Right ventricle myocardium inferior (tissue), 1 donor: Measurements from ENCODE around the gene PRDM2. TPM values are rescaled to one million over a fixed set of nuclear protein-coding genes. Genes with fewer than 3 reads are reported as not detected.
A peak's percentile ranks its signal among the peaks of the same experiment; 100 is the strongest.

ENCODE experiments used
- ATAC-seq: fragments of 200-7000 bp; cut with Tn5 transposase; one replicate; pipeline ENCODE4 v1.9.1; 2020; ENCODE audit warnings: mild to moderate bottlenecking, moderate library complexity
- DNase-seq: peaks from one replicate; pipeline ENCODE4 v3.0.0; 2021; ENCODE audit errors: missing footprints
- intact Hi-C: fragments of 100-400 bp; cut with DNase I; formaldehyde crosslinking; loops from one replicate; pipeline ENCODE4 v1.11.0; 2022
- total RNA-seq: library from RNA; stranded (reverse); fragmentation: NEBNext Ultra II Directional; extraction: Animal tissue kit (Norgen Biotek cat#: 25700); gene quantifications from one replicate; pipeline ENCODE4 v1.2.1, GENCODE V29; 2021
- donor health status: DM: no; HTN: yes; CAD: no; lungs with severe emphysema.

Gene PRDM2
- total RNA-seq, 1 donor from 2014 or later = 33.7 TPM

- intact Hi-C loops = no loop called here
- ATAC-seq = no peak
- no peak for DNase-seq
These were observed 28.2 kb downstream of the PRDM2 start for GRCh38 chr1:13728091-13728715.

DNA sequence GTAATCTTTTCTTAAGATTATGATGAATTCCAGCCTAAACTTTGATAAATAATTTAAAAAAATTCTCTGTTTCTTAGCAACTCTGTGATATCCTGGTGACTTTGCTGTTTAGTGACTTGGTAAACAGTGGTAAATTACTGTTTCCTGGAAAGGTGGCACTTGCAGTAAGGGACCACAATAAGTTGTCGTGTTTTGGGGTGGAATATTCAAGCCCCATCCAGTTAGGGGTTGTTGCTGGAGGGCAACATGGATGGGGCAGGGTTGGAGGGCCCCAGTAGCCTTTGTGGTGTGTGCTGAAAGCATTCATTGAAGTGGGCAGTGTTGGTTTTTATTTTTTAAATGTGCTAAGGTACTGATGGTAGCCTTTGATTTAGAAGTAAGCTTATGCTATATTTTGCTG is 30.3 kb downstream of the PRDM2 start:
- no peak for ATAC-seq

GRCh38 chr1:13730751-13731482 is 30.9 kb downstream of the PRDM2 start:
- no peak for DNase-seq
- no peak for ATAC-seq

More for the DNA sequence above, 30.3 kb downstream of the PRDM2 start:
- no peak for DNase-seq
- intact Hi-C loops = no loop called here

GRCh38 chr1:13731897-13732296 is 31.9 kb downstream of the PRDM2 start:
- ATAC-seq = no peak
- DNase-seq = no peak
- intact Hi-C loops = no loop called here

More at GRCh38 chr1:13730751-13731482, 30.9 kb downstream of the PRDM2 start:
- intact Hi-C loops = no loop called here

- ATAC-seq = no peak
- intact Hi-C loops = no loop called here
- no peak for DNase-seq
These were observed 33.1 kb downstream of the PRDM2 start for GRCh38 chr1:13732971-13733667.

GRCh38 chr1:13733711-13734110 is 33.7 kb downstream of the PRDM2 start:
- no peak for ATAC-seq
- intact Hi-C loops = no loop called here
- no peak for DNase-seq

GRCh38 chr1:13735168-13735930 is 35.4 kb downstream of the PRDM2 start:
- intact Hi-C loops = no loop called here
- DNase-seq (no peak), ATAC-seq (no peak)

DNA sequence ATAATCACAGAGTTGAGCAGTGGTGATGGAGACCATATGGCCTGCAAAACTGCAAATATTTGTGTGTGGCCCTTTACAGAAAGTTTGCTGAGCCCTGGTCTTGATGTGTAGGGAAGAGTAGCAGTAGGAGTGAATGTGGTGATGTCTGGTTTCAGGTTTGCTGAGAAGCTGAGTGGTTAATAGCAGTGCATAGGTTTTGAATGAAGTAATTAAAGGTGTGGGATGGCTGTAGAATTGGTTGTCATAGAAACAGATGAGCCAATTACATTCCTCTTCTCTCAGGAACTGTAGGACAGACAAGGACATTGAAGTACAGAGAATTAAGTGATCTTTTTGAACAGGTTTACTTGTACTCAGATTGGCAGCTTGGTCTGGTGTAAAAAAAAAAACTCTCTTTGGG is 37.4 kb downstream of the PRDM2 start:
- intact Hi-C loops = no loop called here
- DNase-seq = no peak
- no peak for ATAC-seq

GRCh38 chr1:13746342-13746741 is 46.4 kb downstream of the PRDM2 start:
- DNase-seq (no peak), ATAC-seq (no peak)
- intact Hi-C loops = no loop called here

DNA sequence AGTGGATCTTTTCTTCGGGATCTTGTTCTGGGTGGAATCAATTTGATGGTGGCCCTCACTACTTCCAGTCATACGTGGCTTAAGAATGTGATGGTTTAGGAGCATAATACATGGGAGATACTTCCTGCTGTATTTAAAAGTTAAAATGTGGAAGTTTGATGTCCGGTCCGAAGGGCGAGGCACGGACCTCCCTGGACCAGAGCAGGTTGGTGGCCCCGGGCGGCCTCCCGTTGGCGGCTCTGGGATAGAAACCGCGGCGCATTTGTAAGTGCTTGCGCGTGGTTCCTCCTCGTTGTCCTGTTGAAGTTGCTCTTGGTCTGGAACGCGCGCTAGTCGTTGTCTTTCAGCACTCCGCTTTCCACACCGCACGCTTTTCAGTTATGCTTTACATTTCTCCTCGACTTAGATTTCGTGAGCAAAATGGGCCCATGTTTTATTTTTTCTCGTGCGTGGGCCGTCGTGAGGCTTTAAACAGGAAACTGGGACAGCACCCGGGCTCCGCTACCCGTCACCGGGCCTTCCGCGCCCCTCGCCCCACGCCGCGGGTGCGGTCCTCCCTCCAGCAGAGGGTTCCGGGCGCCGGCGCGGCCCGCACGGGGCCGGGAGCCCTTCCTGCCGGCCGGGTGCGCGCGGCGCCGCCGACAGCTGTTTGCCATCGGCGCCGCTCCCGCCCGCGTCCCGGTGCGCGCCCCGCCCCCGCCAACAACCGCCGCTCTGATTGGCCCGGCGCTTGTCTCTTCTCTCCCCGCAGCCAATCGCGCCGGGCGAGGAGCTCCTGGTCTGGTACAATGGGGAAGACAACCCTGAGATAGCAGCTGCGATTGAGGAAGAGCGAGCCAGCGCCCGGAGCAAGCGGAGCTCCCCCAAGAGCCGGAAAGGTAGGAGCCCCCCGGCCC is 48.9 kb downstream of the PRDM2 start:
- DNase-seq = peak; percentile 100
- intact Hi-C loops = no loop called here
- peak; percentile 98 for ATAC-seq

GRCh38 chr1:13749543-13750341 is 49.8 kb downstream of the PRDM2 start:
- intact Hi-C loops = loop anchor here (5.0 kb wide), 1 partner anchor 38 kb away; no protein-coding TSS in a partner anchor
- DNase-seq (peak; percentile 92), ATAC-seq (peak; percentile 10)

- DNase-seq (no peak), ATAC-seq (no peak)
- intact Hi-C loops = loop anchor here (5.0 kb wide), 1 partner anchor 36 kb away; no protein-coding TSS in a partner anchor
These were observed 51.5 kb downstream of the PRDM2 start for GRCh38 chr1:13751458-13751871.

- intact Hi-C loops = loop anchor here (5.0 kb wide), 1 partner anchor 35 kb away; no protein-coding TSS in a partner anchor
- no peak for DNase-seq
- ATAC-seq = no peak
These were observed 52.0 kb downstream of the PRDM2 start for GRCh38 chr1:13751985-13752384.

- no peak for ATAC-seq
- DNase-seq = no peak
- intact Hi-C loops = loop anchor here (5.0 kb wide), 1 partner anchor 34 kb away; no protein-coding TSS in a partner anchor
These were observed 52.9 kb downstream of the PRDM2 start for GRCh38 chr1:13752852-13753251.

DNA sequence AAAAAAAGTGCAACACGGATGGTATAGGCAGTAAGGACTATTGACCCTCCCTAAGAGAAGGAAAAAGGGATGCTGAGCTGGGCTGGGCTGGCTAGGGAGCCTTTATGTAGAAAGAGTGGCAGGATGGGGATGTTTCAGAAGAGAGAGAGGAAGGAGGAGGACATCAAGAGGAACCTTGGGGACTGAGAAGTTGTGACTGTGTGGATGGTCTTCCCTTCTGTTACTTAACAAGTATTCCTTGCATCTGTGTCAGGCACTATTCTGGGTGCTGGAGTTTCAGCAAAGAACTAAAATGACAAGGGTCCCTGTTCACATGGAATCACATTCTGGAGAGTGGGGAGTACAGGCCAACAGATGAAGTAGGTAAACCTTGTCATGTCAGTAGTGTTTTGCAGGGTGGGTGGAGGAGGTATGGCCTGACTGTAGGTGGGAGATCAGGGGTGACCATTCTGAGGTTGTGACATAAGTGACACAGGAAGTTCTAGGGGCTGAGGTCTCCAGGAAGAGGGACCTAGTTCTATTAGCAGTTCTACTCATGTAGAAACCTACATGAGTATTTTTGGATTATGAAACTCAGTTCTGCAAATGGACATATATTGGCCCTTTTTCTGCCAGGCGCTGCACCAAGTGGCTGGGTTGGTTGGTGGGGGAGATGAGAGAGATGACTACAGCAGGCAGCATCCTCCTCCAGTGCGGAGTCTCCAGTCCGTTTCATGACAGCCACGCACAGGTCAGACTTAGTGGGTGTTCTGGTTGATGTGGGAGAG is 53.8 kb downstream of the PRDM2 start:
- no peak for DNase-seq
- intact Hi-C loops = loop anchor here (5.0 kb wide), 1 partner anchor 33 kb away; no protein-coding TSS in a partner anchor
- ATAC-seq = no peak

DNA sequence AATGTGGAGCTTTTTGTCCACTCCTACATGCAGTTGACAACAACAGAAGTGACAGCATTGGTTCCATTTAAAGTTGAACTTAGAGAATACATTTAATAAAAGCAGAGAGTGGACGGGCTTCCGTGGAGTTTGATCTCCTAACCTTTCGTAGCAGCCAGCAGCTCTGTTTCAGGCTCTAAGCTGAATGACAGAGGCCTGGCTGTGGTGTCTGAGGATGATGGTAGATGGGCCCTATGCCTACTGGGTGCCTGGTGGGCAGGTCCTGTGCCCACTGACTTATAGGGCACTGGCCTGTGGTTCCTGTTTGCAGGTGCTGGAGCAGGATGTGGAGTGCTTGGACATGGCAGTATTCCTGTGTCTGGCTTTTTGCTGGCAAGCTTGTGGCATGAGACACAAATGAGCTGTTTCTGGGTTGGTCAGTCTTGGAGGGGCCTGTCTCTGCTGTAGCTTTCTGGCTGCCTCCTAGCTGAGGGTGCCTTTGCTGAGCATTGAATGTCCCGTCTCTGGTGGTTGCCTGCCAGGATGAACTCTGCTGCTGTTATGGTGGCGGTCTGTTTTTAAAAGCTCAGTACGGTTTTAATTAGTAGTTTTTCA is 54.6 kb downstream of the PRDM2 start:
- ATAC-seq (peak; percentile 72), DNase-seq (no peak)
- intact Hi-C loops = loop anchor here (5.0 kb wide), 1 partner anchor 33 kb away; no protein-coding TSS in a partner anchor
